HL-60 (cell line): ENCODE data around the gene GLYR1.

Source experiments
- DNase-seq, 2 experiments: peaks; one replicate each; pipeline ENCODE4 v3.0.0-alpha.2; 2010 to 2020; ENCODE audit warnings: low read depth in 1 of 2, low spot score in 1 of 2
- H3K27ac ChIP-seq: fragments of 250-450 bp; sonication (Bioruptor Pico); replicated peaks from 2 replicates; pipeline ENCODE4 v1.5.1; 2020; ENCODE audit warnings: mild to moderate bottlenecking, moderate library complexity
- H3K27me3 ChIP-seq: fragments of 250-450 bp; sonication (Bioruptor Pico); 2 replicates; pipeline ENCODE4 v1.5.1; 2021; ENCODE audit warnings: mild to moderate bottlenecking, moderate library complexity; ENCODE audit not compliant: insufficient read depth, poor library complexity, severe bottlenecking
- H3K4me3 ChIP-seq: replicated peaks from 2 replicates; pipeline ENCODE4 v1.5.1; 2011; ENCODE audit warnings: mild to moderate bottlenecking, control low read depth, low read length; ENCODE audit not compliant: insufficient read depth
- GABPA ChIP-seq: IDR thresholded peaks from 2 replicates; pipeline ENCODE4 v1.6.1; 2012; ENCODE audit warnings: low read depth
- POLR2AphosphoS5 ChIP-seq: IDR thresholded peaks from 2 replicates; pipeline ENCODE4 v1.6.1; 2012; ENCODE audit warnings: low read depth
- SPI1 ChIP-seq: IDR thresholded peaks from 2 replicates; pipeline ENCODE4 v1.6.1; 2012; ENCODE audit warnings: low read depth, mild to moderate bottlenecking, borderline replicate concordance
- TF ChIP-seq, protein P1 (sequence below): IDR thresholded peaks from 2 replicates; pipeline ENCODE4 v1.6.1; 2012; ENCODE audit warnings: low read depth; ENCODE audit not compliant: insufficient replicate concordance
- TF ChIP-seq, protein P2 (sequence below): IDR thresholded peaks from one replicate; pipeline ENCODE4 v1.5.1; 2011; ENCODE audit warnings: low read length, control low read depth, inconsistent platforms; ENCODE audit not compliant: insufficient read depth

The GLYR1 gene

DNA sequence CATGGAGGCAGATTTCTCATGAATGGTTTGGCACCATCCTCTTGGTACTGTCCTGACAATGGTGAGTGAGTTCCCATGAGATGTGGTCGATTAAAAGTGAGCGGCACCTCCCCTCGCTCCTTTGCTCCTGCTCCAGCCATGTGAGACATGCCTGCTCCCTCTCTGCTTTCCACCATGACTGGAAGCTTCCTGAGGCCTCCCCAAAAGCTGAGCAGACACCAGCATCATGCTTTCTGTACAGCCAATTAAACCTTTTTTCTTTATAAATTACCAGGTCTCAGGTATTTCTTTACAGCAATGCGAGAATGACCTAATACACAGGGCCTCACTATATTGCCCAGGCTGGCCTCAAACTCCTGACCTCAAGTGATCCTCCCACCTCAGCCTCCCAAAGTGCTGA lies 92.2 kb downstream of the GLYR1 start:
- H3K4me3 ChIP-seq, result no peak overlapping the region
- H3K27me3 ChIP-seq, result no peaks in the 10 kb centered on the region
- H3K27ac ChIP-seq, result no peak overlapping the region
- TF ChIP-seq SPI1, result no peak
- TF ChIP-seq, protein P1, sequence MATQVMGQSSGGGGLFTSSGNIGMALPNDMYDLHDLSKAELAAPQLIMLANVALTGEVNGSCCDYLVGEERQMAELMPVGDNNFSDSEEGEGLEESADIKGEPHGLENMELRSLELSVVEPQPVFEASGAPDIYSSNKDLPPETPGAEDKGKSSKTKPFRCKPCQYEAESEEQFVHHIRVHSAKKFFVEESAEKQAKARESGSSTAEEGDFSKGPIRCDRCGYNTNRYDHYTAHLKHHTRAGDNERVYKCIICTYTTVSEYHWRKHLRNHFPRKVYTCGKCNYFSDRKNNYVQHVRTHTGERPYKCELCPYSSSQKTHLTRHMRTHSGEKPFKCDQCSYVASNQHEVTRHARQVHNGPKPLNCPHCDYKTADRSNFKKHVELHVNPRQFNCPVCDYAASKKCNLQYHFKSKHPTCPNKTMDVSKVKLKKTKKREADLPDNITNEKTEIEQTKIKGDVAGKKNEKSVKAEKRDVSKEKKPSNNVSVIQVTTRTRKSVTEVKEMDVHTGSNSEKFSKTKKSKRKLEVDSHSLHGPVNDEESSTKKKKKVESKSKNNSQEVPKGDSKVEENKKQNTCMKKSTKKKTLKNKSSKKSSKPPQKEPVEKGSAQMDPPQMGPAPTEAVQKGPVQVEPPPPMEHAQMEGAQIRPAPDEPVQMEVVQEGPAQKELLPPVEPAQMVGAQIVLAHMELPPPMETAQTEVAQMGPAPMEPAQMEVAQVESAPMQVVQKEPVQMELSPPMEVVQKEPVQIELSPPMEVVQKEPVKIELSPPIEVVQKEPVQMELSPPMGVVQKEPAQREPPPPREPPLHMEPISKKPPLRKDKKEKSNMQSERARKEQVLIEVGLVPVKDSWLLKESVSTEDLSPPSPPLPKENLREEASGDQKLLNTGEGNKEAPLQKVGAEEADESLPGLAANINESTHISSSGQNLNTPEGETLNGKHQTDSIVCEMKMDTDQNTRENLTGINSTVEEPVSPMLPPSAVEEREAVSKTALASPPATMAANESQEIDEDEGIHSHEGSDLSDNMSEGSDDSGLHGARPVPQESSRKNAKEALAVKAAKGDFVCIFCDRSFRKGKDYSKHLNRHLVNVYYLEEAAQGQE, result no peak
- no peak for TF ChIP-seq GABPA
- TF ChIP-seq, protein P2, sequence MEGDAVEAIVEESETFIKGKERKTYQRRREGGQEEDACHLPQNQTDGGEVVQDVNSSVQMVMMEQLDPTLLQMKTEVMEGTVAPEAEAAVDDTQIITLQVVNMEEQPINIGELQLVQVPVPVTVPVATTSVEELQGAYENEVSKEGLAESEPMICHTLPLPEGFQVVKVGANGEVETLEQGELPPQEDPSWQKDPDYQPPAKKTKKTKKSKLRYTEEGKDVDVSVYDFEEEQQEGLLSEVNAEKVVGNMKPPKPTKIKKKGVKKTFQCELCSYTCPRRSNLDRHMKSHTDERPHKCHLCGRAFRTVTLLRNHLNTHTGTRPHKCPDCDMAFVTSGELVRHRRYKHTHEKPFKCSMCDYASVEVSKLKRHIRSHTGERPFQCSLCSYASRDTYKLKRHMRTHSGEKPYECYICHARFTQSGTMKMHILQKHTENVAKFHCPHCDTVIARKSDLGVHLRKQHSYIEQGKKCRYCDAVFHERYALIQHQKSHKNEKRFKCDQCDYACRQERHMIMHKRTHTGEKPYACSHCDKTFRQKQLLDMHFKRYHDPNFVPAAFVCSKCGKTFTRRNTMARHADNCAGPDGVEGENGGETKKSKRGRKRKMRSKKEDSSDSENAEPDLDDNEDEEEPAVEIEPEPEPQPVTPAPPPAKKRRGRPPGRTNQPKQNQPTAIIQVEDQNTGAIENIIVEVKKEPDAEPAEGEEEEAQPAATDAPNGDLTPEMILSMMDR, result no peak
- TF ChIP-seq POLR2AphosphoS5, result no peak
- DNase-seq, result no peak

DNA sequence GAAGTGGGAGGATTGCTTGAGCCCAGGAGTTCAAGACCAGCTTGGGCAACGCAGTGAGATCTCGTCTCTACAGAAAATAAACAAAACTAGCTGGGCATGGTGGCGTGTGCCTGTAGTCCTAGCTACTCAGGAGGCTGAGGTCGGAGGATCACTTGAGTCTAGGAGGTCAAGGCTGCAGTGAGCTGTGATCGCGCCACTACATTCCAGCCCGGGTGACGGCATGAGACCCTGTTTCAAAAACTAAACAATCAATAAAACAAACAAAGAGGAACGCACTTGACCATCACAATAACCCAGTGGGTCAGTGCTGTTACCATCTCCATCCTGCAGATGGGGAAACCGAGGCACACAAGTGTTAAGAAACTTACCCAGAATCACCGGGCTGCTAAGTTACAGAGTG lies 93.9 kb downstream of the GLYR1 start:
- no peak for DNase-seq
- no peak for TF ChIP-seq GABPA
- no peak for TF ChIP-seq POLR2AphosphoS5
- no peak for TF ChIP-seq SPI1
- TF ChIP-seq, protein P2, result no peak
- TF ChIP-seq, protein P1, result no peak
- Histone ChIP-seq H3K4me3 (no peak overlapping the region), H3K27ac (no peak overlapping the region), H3K27me3 (no peaks in the 10 kb centered on the region)
